Cardiac fibroblast (primary cell): ENCODE results near the gene RELN.
A peak's percentile ranks its signal among the peaks of the same experiment; 100 is the strongest.

ENCODE experiments used
- DNase-seq, 2 donors: peaks; one replicate each; pipeline versions ENCODE4 v3.0.0 to v3.0.0-alpha.2; 2010; ENCODE audit warnings: low read depth in 2 of 2
- H3K4me3 ChIP-seq, 2 donors: replicated peaks in 1 of 2; 1 replicate in 1 of 2; 2 replicates in 1 of 2; pipeline ENCODE4 v1.5.1; 2011; ENCODE audit warnings: low read depth in 2 of 2, low read length in 2 of 2, mild to moderate bottlenecking in 2 of 2, moderate library complexity in 1 of 2
- CTCF ChIP-seq: IDR thresholded peaks from one replicate; pipeline ENCODE4 v1.5.1; 2011; ENCODE audit warnings: low read depth, mild to moderate bottlenecking, low read length, inconsistent platforms

The RELN gene

GRCh38 chr7:103922407-103922806 is 67.1 kb downstream of the RELN start:
- no peak for TF ChIP-seq CTCF
- no peak for DNase-seq
- H3K4me3 ChIP-seq: no peak overlapping the region

GRCh38 chr7:103921692-103922091 is 67.8 kb downstream of the RELN start:
- DNase-seq: no peak
- H3K4me3 ChIP-seq: no peak overlapping the region
- TF ChIP-seq CTCF: no peak

DNA sequence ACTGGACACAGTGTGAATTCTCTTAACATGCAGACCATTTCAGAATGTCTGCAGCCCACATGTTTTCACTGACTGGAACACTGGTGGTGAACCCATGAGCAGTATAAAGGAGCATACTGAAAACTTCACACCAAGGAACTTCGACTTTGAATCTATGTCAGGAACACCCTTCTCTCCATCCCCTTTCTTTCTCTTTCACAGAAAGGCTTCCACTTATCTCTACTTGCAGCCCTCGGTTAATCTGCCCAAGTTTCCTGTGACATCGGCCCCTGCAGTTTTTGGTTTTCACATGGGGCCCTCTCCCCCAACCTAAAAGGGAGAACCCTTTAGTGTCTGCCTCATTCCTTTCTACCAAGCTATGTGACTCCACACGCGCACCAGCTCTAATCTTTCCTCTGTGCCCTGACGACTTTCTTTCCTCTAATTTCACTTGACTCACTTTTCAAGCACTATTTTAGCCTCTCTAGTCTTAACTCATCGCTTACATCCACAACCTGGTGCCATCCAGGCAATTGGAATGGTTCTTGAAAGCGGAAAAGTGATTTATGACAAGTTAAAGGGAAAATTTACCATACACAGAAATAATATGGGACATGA is 70.1 kb downstream of the RELN start:
- no peak overlapping the region for H3K4me3 ChIP-seq
- no peak for TF ChIP-seq CTCF
- no peak for DNase-seq

GRCh38 chr7:103918631-103919271 is 70.7 kb downstream of the RELN start:
- TF ChIP-seq CTCF: no peak
- DNase-seq: no peak
- no peak overlapping the region for H3K4me3 ChIP-seq

DNA sequence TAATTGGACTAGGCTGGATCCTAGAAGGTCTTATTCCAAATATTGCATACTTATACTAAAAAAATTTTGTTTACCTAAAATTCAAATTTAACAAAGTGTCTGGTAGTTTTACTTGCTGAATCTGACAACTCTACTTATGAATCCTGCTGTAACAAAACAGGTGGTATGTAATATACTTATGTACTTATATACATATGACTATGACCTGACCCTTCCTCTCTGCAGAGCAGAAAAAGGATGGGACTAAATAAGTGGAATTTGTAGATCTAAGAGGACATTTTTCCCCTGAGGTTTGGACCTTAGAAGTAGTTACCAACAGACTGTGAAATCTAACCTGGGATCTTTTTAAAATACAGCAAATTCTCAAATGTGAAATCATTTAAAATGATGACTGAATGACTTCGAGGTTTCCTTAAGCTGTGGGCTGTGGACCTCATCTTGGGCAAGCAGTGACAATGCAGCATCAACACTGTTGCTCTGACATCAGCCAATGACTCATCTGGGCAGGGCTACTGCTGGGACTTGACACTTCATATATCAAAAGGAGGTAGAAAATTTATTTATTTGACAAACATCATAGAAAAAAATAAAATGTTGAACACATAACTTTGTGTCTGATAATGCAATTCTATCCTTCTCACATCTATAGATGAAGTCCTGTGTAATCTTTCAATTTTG is 73.6 kb downstream of the RELN start:
- H3K4me3 ChIP-seq: no peak overlapping the region
- no peak for TF ChIP-seq CTCF
- peak in 1 of 2 donors; percentile 54 for DNase-seq

DNA sequence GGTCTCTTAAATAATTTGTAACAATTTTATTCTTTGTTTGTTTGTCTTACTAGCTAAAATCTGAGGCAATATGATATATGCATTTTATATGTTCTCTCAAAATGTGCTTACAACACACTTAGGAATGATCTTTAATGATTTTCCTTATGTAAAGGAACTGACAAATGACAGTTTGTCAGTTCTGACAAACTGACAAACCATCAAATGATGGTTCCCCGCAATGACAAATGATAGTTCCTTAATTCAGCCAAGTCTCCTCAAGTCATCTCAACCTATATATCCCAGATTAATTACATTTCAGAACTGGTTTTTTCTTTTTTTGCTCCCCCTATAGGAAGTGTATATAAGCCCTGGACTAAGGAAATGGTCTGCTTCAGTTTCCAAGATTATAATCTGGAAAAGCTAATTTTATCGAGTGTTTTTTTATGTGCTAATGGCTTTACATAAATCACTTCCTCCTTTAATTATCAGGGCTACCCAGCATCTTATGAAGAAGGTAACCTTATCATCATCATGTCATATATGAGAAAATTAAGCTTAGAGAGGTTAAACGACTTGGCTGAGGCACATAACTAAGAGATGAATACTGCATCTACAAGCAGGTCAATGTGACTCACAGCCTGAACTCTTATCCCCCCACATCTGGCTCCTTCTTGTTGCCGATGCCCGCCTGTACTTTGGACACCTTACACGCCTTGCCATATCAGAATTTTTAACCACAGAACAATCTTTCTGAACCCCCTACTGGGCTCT is 75.1 kb downstream of the RELN start:
- no peak for TF ChIP-seq CTCF
- H3K4me3 ChIP-seq: no peak overlapping the region
- DNase-seq: no peak
